Epithelial cell of proximal tubule (primary cell): ENCODE data around the gene MPPED1. TPM values are rescaled to one million over a fixed set of nuclear protein-coding genes. Genes with fewer than 3 reads are reported as not detected.

Experiments used
- DNase-seq: peaks from one replicate; pipeline ENCODE4 v3.0.0-alpha.2; 2011; ENCODE audit warnings: low read depth
- H3K4me3 ChIP-seq: 2 replicates; pipeline ENCODE4 v1.5.1; 2011; ENCODE audit warnings: low read depth, mild to moderate bottlenecking, low read length
- CTCF ChIP-seq: conservative IDR thresholded peaks from 2 replicates; pipeline ENCODE4 v1.5.1; 2012; ENCODE audit warnings: low read depth, mild to moderate bottlenecking, low read length
- total RNA-seq: library from RNA; depleted of rRNA; stranded (reverse); fragments of >200 nt; gene quantifications from 2 replicates; pipeline ENCODE4 v1.2.3, GENCODE V29; 2015

Gene MPPED1
- total RNA-seq, 1 donor from 2014 or later = not detected

- no peak for TF ChIP-seq CTCF
- DNase-seq = no peak
- H3K4me3 ChIP-seq = no peak overlapping the region
Observed at GRCh38 chr22:43493297-43493696, 81.5 kb downstream of the MPPED1 start.

GRCh38 chr22:43497956-43498855 lies 86.4 kb downstream of the MPPED1 start:
- no peak overlapping the region for H3K4me3 ChIP-seq
- no peak for DNase-seq

GRCh38 chr22:43498856-43499253 lies 87.0 kb downstream of the MPPED1 start:
- H3K4me3 ChIP-seq = no peak overlapping the region
- no peak for TF ChIP-seq CTCF
- DNase-seq = no peak

More at GRCh38 chr22:43497956-43498855, 86.4 kb downstream of the MPPED1 start:
- no peak for TF ChIP-seq CTCF

GRCh38 chr22:43500792-43501785 lies 89.3 kb downstream of the MPPED1 start:
- TF ChIP-seq CTCF = no peak
- H3K4me3 ChIP-seq = no peak overlapping the region
- DNase-seq = no peak

GRCh38 chr22:43501878-43502277 lies 90.1 kb downstream of the MPPED1 start:
- H3K4me3 ChIP-seq = no peak overlapping the region
- DNase-seq = no peak
- no peak for TF ChIP-seq CTCF

- TF ChIP-seq CTCF = no peak
- no peak for DNase-seq
- H3K4me3 ChIP-seq = no peak overlapping the region
Observed at GRCh38 chr22:43502306-43502874, 90.6 kb downstream of the MPPED1 start.
